GM10847 (cell line): ENCODE data around the gene IDH3B.

Experiments
- POLR2A ChIP-seq: IDR thresholded peaks from 2 replicates; pipeline ENCODE4 v1.6.1; 2011; ENCODE audit not compliant: insufficient read length; ENCODE audit errors: extremely low read depth

Gene IDH3B

DNA sequence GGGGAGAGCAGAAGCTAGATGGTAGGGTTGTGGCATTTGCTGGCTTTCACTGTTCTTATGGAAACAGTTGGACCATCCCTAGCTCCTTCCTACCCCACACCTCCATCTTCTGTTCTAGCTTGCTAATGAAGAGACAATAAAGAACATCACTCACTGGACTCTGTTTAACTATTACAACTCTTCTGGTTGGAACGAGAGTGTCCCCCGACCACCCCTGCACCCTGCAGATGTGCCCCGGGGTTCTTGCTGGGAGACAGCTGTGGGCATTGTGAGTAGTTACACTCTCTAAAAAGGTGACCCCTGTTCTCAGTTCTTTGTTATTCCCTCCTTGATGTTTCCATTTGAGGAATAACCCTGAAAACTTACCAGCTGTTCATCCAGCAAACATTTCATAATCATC lies 51.9 kb downstream of the IDH3B start:
- no peak for TF ChIP-seq POLR2A

- TF ChIP-seq POLR2A = no peak
Measured at GRCh38 chr20:2610941-2611720, 52.9 kb downstream of the IDH3B start.

- no peak for TF ChIP-seq POLR2A
Measured at GRCh38 chr20:2610326-2610725, 53.7 kb downstream of the IDH3B start.
